Right renal cortex interstitium (tissue), 3 donors: ENCODE results near the gene FAM47E. TPM values are rescaled to one million over a fixed set of nuclear protein-coding genes. Genes with fewer than 3 reads are reported as not detected.

Experiments
- DNase-seq, 3 donors: peaks; one replicate each; pipeline ENCODE4 v3.0.0-alpha.2; 2013; ENCODE audit warnings: low read depth in 3 of 3, low spot score in 2 of 3
- polyA plus RNA-seq, 3 donors: library from polyadenylated mRNA; unstranded; fragments of 120-200 nt; gene quantifications; one replicate each; pipeline ENCODE4 v1.2.1, GENCODE V29; 2013; ENCODE audit not compliant: insufficient read length in 3 of 3

Gene FAM47E
- polyA plus RNA-seq, 3 donors: 6.7 to 10.4 (median 7.2) TPM

- no peak for DNase-seq
Measured at GRCh38 chr4:76296286-76296820, 44.8 kb downstream of the FAM47E start.

- no peak for DNase-seq
Measured at GRCh38 chr4:76298227-76298626, 46.7 kb downstream of the FAM47E start.

- DNase-seq: no peak
Measured at GRCh38 chr4:76300012-76300411, 48.5 kb downstream of the FAM47E start.

- no peak for DNase-seq
Measured at GRCh38 chr4:76301068-76301774, 49.7 kb downstream of the FAM47E start.

GRCh38 chr4:76301775-76302162 lies 50.2 kb downstream of the FAM47E start:
- no peak for DNase-seq

GRCh38 chr4:76302826-76303438 lies 51.4 kb downstream of the FAM47E start:
- no peak for DNase-seq

GRCh38 chr4:76305033-76305687 lies 53.6 kb downstream of the FAM47E start:
- no peak for DNase-seq

GRCh38 chr4:76305971-76306881 lies 54.7 kb downstream of the FAM47E start, which contains the start of gene STBD1:
STBD1 (plus strand) TSS chr4:76306733; CDS start chr4:76306770, 37 bp downstream.
- peak; percentile 20 to 60 (median 53) for DNase-seq

- peak in 1 of 3 donors; percentile 23 for DNase-seq
Measured at GRCh38 chr4:76306882-76307659, 55.5 kb downstream of the FAM47E start.

GRCh38 chr4:76307660-76308014 lies 56.1 kb downstream of the FAM47E start:
- DNase-seq: no peak

GRCh38 chr4:76308548-76308947 lies 57.0 kb downstream of the FAM47E start:
- no peak for DNase-seq

- DNase-seq: no peak
Measured at GRCh38 chr4:76309939-76310550, 58.5 kb downstream of the FAM47E start.

- no peak for DNase-seq
Measured at GRCh38 chr4:76310683-76311082, 59.2 kb downstream of the FAM47E start.

- no peak for DNase-seq
Measured at GRCh38 chr4:76311896-76312331, 60.4 kb downstream of the FAM47E start.

- no peak for DNase-seq
Measured at GRCh38 chr4:76312457-76312856, 60.9 kb downstream of the FAM47E start.

- no peak for DNase-seq
Measured at GRCh38 chr4:76313547-76313946, 62.0 kb downstream of the FAM47E start.

- DNase-seq: no peak
Measured at GRCh38 chr4:76315267-76315918, 63.9 kb downstream of the FAM47E start.

- DNase-seq: no peak
Measured at GRCh38 chr4:76316131-76316530, 64.6 kb downstream of the FAM47E start.

- no peak for DNase-seq
Measured at GRCh38 chr4:76322236-76322635, 70.7 kb downstream of the FAM47E start.
